Gastrocnemius medialis (tissue), 4 donors: ENCODE data around the gene TRIM41. TPM values are rescaled to one million over a fixed set of nuclear protein-coding genes. Genes with fewer than 3 reads are reported as not detected.
"Not testable (repeated sequence)": the region's sequence is repeated elsewhere in the genome, so short reads cannot be mapped to it uniquely, and the experiment has no call there.

ENCODE experiments used
- ATAC-seq, 2 donors: fragments of 150-250 bp; one replicate each; pipeline ENCODE4 v1.9.1; 2016
- DNase-seq, 2 donors: peaks; one replicate each; pipeline ENCODE4 v3.0.0-alpha.2; 2019
- H3K27ac ChIP-seq, 4 donors: fragments of 200-600 bp; sonication (generic); 1 replicate in 1 of 4; 2 replicates in 3 of 4; pipeline ENCODE4 v1.5.1; 2016 to 2018; ENCODE audit warnings: mild to moderate bottlenecking in 2 of 4, moderate library complexity in 1 of 4
- H3K27me3 ChIP-seq, 3 donors: fragments of 200-600 bp; sonication (generic) in 2 of 3; 1 replicate in 1 of 3; 2 replicates in 2 of 3; pipeline versions ENCODE4 v1.5.1 to v1.6.0; 2016 to 2019; ENCODE audit warnings: mild to moderate bottlenecking in 1 of 3, moderate library complexity in 1 of 3
- H3K36me3 ChIP-seq, 2 donors: fragments of 200-600 bp; sonication (generic) in 1 of 2; one replicate each; pipeline ENCODE4 v1.5.1; 2017 to 2018
- H3K4me1 ChIP-seq, 2 donors: fragments of 200-600 bp; sonication (generic) in 1 of 2; one replicate each; pipeline ENCODE4 v1.5.1; 2016 to 2017; ENCODE audit warnings: mild to moderate bottlenecking in 2 of 2
- H3K4me3 ChIP-seq, 4 donors: fragments of 200-600 bp; sonication (generic) in 3 of 4; 1 replicate in 1 of 4; 2 replicates in 3 of 4; pipeline ENCODE4 v1.5.1; 2016 to 2019; ENCODE audit warnings: mild to moderate bottlenecking in 2 of 4
- H3K9me3 ChIP-seq, 3 donors: fragments of 200-600 bp; sonication (generic) in 2 of 3; 1 replicate in 1 of 3; 2 replicates in 2 of 3; pipeline ENCODE4 v1.5.1; 2016 to 2019
- CTCF ChIP-seq, 5 experiments: fragments of 450-650 bp in 3 of 5; fragments of 200-600 bp in 2 of 5; sonication (generic) in 2 of 5; IDR thresholded peaks in 4 of 5; conservative IDR thresholded peaks in 1 of 5; 1 replicate in 4 of 5; 2 replicates in 1 of 5; pipeline ENCODE4 v1.5.1; 2016 to 2019; ENCODE audit warnings: antibody characterized with exemption in 5 of 5, mild to moderate bottlenecking in 3 of 5, moderate library complexity in 3 of 5
- POLR2A ChIP-seq, 2 donors: fragments of 450-650 bp; IDR thresholded peaks; one replicate each; pipeline ENCODE4 v1.6.1; 2017; ENCODE audit warnings: antibody characterized with exemption in 2 of 2, mild to moderate bottlenecking in 2 of 2, moderate library complexity in 2 of 2
- in situ Hi-C, 4 donors: fragments of 200-750 bp; cut with MboI; loops; one replicate each; pipeline versions ENCODE4 v1.15.0 to v1.8.0; 2017; ENCODE audit warnings: low sequenced_read_pairs in 4 of 4
- intact Hi-C: fragments of 100-400 bp; cut with DNase I; formaldehyde crosslinking; loops from one replicate; pipeline ENCODE4 v1.15.1; 2023; ENCODE audit warnings: low total_unique reads
- total RNA-seq, 4 donors: library from RNA; depleted of rRNA; stranded (reverse); fragments of >200 nt; gene quantifications; one replicate each; pipeline versions ENCODE4 v1.1.0 to v1.2.3, GENCODE V29; 2016

TRIM41 gene
- total RNA-seq, 4 donors from 2014 or later, result 15.6 to 23.5 (median 21.6) TPM

DNA sequence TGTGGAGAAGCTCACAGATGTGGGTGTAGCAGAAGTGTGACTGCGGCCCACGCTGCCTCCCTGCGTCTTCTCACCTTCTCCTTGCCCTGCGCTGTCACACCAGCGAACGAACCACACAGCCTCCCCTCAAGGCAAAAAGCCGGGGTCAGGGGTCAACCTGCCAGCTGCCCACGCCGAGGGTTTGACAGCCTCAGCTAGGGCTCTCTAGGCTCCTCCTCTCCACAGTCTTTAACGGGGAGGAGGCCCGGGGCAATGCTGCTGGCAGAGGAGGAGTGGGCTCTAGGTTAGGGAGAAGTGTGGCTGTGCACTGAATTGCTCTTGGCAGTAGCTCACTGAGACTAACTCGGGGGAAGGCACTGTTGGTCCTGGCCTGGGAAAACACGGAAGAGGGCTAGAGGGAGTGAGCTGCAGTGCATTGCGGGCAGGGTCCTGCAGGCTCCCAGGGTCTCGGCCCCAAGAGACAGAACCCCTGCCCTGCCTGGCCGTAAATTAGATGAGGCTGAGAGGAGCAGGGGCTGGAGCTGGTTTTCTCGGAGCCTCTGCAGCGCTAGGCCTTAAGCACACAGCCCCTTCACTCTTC, 42.1 kb downstream of the TRIM41 start:
- intact Hi-C loops, result loop anchor here (10.0 kb wide), 2 partner anchors 400 to 770 kb away; partner anchors contain the start of genes CNOT6 and ZFP62
- in situ Hi-C loops, result loop anchor here in 2 of 4 donors (10.0 kb wide), 1 partner anchor 80 kb away; no protein-coding TSS in a partner anchor
- ATAC-seq, result no peak

GRCh38 chr5:181267291-181267904, 44.3 kb downstream of the TRIM41 start:
- in situ Hi-C loops, result loop anchor here in 2 of 4 donors (10.0 kb wide), 1 partner anchor 83 kb away; no protein-coding TSS in a partner anchor
- H3K27ac ChIP-seq, ATAC-seq, H3K27me3 ChIP-seq, DNase-seq, H3K4me3 ChIP-seq, H3K9me3 ChIP-seq: not testable (repeated sequence)
- Histone ChIP-seq H3K4me1 (peaks cover 8 to 12% of the 10 kb centered on the region in 2 donors), H3K36me3 (peaks cover 0 to 13% of the 10 kb centered on the region in 2 donors)
- intact Hi-C loops, result loop anchor here (10.0 kb wide), 2 partner anchors 403 to 773 kb away; partner anchors contain the start of genes CNOT6 and ZFP62

More for the DNA sequence above, 42.1 kb downstream of the TRIM41 start:
- TF ChIP-seq CTCF (IDR thresholded peaks at IDR 0.05 in 4 of 5, conservative IDR thresholded peaks at IDR 0.05 in 1 of 5), result no peak
- TF ChIP-seq POLR2A (IDR thresholded peaks at IDR 0.05), result no peak
- Histone ChIP-seq H3K4me1 (peaks cover 9 to 16% of the 10 kb centered on the region in 2 donors), H3K4me3 (no peak overlapping the region), H3K36me3 (peaks cover 0 to 13% of the 10 kb centered on the region in 2 donors), H3K27me3 (no peaks in the 10 kb centered on the region), H3K9me3 (no peaks in the 10 kb centered on the region), H3K27ac (no peak overlapping the region)
- DNase-seq, result no peak

GRCh38 chr5:181267907-181268306, 44.8 kb downstream of the TRIM41 start:
- not testable (repeated sequence) for H3K27me3 ChIP-seq, DNase-seq, H3K27ac ChIP-seq, H3K4me1 ChIP-seq, ATAC-seq, H3K9me3 ChIP-seq, H3K4me3 ChIP-seq
- H3K36me3 ChIP-seq, result peaks cover 0 to 13% of the 10 kb centered on the region in 2 donors
- intact Hi-C loops, result loop anchor here (10.0 kb wide), 2 partner anchors 403 to 773 kb away; partner anchors contain the start of genes CNOT6 and ZFP62
- in situ Hi-C loops, result loop anchor here in 2 of 4 donors (10.0 kb wide), 1 partner anchor 83 kb away; no protein-coding TSS in a partner anchor

DNA sequence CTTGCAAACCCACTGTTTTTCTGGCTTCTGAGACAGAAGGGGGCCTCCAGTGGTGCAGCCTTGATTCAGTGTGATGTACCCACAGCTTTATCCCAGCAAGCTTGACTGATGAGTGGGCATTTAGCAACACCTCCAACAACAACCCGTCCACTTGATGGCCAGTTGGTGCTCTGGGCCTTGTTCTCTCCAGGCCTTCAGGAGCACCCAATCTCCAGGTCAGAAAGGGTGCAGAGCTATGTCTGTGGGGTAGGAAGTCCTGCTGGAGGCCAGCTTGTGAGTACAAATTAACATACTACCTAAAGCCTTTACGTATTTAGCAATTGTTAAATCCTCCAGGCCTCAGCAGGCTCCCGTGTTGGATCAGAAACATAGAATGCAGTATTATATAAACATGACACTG, 48.0 kb downstream of the TRIM41 start:
- H3K27ac ChIP-seq, result no peak overlapping the region
- intact Hi-C loops, result no loop called here

DNA sequence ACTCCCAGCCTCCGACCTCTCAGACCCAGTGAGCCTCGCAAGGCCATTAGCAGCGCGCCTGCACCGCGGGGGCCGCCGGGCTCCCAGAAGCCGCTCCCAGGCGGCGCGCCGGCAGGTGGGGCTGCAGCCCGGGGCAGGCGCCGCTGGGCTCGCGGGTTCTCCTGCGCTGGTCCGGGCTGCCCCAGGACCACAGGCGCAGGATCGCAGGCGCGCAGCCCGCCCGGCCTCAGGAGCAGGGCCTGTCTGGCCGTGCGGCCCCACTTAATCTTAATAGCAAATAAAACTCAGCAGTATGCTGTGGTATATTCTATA, 50.3 kb downstream of the TRIM41 start:
- H3K27ac ChIP-seq, ATAC-seq, intact Hi-C loops, H3K4me1 ChIP-seq, H3K4me3 ChIP-seq, H3K36me3 ChIP-seq, H3K27me3 ChIP-seq, in situ Hi-C loops, H3K9me3 ChIP-seq, DNase-seq: not testable (repeated sequence)

More for the DNA sequence above, 48.0 kb downstream of the TRIM41 start:
- Histone ChIP-seq H3K4me1 (no peaks in the 10 kb centered on the region), H3K27me3 (no peaks in the 10 kb centered on the region), H3K9me3 (no peaks in the 10 kb centered on the region), H3K4me3 (no peak overlapping the region), H3K36me3 (no peaks in the 10 kb centered on the region)
- TF ChIP-seq POLR2A (IDR thresholded peaks at IDR 0.05), result no peak
- TF ChIP-seq CTCF (IDR thresholded peaks at IDR 0.05 in 4 of 5, conservative IDR thresholded peaks at IDR 0.05 in 1 of 5), result no peak
- DNase-seq, result no peak
- in situ Hi-C loops, result no loop called here
- ATAC-seq, result no peak

DNA sequence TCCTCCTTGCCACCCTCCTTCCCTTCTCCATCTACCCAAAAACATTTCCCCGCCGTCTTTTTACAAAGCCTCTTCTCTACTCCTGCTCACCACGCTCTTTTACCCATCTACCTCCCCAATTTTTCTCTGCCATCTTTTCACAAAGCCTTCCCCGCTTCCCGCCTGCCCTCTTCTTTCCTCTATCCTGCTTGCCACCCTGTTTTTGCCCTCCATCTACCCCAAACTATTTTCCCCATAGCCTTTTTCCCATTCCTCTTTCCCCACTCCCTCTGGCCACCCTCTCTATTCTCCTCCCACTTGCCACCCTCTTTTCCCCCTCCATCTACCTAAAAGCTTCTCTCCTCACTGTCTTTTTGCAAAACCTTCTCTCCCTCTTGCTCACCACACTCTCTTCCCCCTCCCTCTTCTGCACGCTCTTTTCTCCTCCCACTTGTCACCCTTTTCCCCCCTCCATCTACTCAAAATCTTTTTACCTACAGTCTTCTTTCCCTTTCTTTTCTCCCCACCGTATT, 57.2 kb downstream of the TRIM41 start:
- no peak overlapping the region for H3K4me3 ChIP-seq
- no peaks in the 10 kb centered on the region for H3K9me3 ChIP-seq
- intact Hi-C loops (loop anchor here (5.0 kb wide), 1 partner anchor 98 kb away; no protein-coding TSS in a partner anchor), in situ Hi-C loops (no loop called here)
- DNase-seq (no peak), ATAC-seq (no peak)
- no peaks in the 10 kb centered on the region for H3K36me3 ChIP-seq
- TF ChIP-seq POLR2A (IDR thresholded peaks at IDR 0.05) (no peak), CTCF (IDR thresholded peaks at IDR 0.05 in 4 of 5, conservative IDR thresholded peaks at IDR 0.05 in 1 of 5) (no peak)
- H3K27ac ChIP-seq, result no peak overlapping the region
- H3K27me3 ChIP-seq, result no peaks in the 10 kb centered on the region
- no peaks in the 10 kb centered on the region for H3K4me1 ChIP-seq
